Measurements from ENCODE around the gene WWTR1.

- TF ChIP-seq ETV6 (CRISPR knock-in tag; IDR thresholded peaks at IDR 0.05) (no peak), GRHL2 (CRISPR knock-in tag; IDR thresholded peaks at IDR 0.05; ENCODE audit: insufficient replicate concordance, severe bottlenecking) (no peak), FOXP1 (CRISPR knock-in tag; IDR thresholded peaks at IDR 0.05; ENCODE audit: borderline replicate concordance) (no peak), SMAD3 (CRISPR knock-in tag; IDR thresholded peaks at IDR 0.05; ENCODE audit: borderline replicate concordance) (no peak), GABPB1 (CRISPR knock-in tag; IDR thresholded peaks at IDR 0.05) (no peak)
Observed at GRCh38 chr3:149506540-149506939, 151.3 kb downstream of the WWTR1 start.

Data from WTC11 (cell line).